Heart left ventricle (tissue), 16 donors: ENCODE data around the gene ELAVL1. TPM values are rescaled to one million over a fixed set of nuclear protein-coding genes. Genes with fewer than 3 reads are reported as not detected.
A peak's percentile ranks its signal among the peaks of the same experiment; 100 is the strongest.

Experiments
- ATAC-seq, 4 donors: fragments of 200-7000 bp; cut with Tn5 transposase; one replicate each; pipeline ENCODE4 v1.9.1; 2020 to 2022; ENCODE audit warnings: moderate library complexity in 4 of 4, mild to moderate bottlenecking in 3 of 4, moderate number of reproducible peaks in 1 of 4
- DNase-seq, 5 donors: peaks; one replicate each; pipeline ENCODE4 v3.0.0-alpha.2; 2020
- H3K27ac ChIP-seq, 12 donors: fragments of 200-600 bp; sonication (generic) in 4 of 12; one replicate each; pipeline versions ENCODE4 v1.5.0 to v1.8.0; 2016 to 2022; ENCODE audit warnings: mild to moderate bottlenecking in 2 of 12
- H3K27me3 ChIP-seq, 9 donors: fragments of 200-600 bp; sonication (generic) in 2 of 9; one replicate each; pipeline versions ENCODE4 v1.5.1 to v1.8.0; 2016 to 2022; ENCODE audit warnings: mild to moderate bottlenecking in 3 of 9
- H3K36me3 ChIP-seq, 9 donors: fragments of 200-600 bp; sonication (generic) in 2 of 9; one replicate each; pipeline versions ENCODE4 v1.5.0 to v1.8.0; 2018 to 2022; ENCODE audit warnings: mild to moderate bottlenecking in 2 of 9
- H3K4me1 ChIP-seq, 12 donors: fragments of 200-600 bp; sonication (generic) in 4 of 12; one replicate each; pipeline versions ENCODE4 v1.5.0 to v1.8.0; 2016 to 2022; ENCODE audit warnings: mild to moderate bottlenecking in 3 of 12
- H3K4me3 ChIP-seq, 12 donors: fragments of 200-600 bp; sonication (generic) in 4 of 12; one replicate each; pipeline versions ENCODE4 v1.5.0 to v1.8.0; 2017 to 2022; ENCODE audit warnings: mild to moderate bottlenecking in 9 of 12, moderate library complexity in 4 of 12
- H3K9me3 ChIP-seq, 12 donors: fragments of 200-600 bp; sonication (generic) in 4 of 12; one replicate each; pipeline versions ENCODE4 v1.5.0 to v1.8.0; 2016 to 2022; ENCODE audit warnings: mild to moderate bottlenecking in 1 of 12
- POLR2A ChIP-seq, 2 donors: fragments of 450-650 bp; IDR thresholded peaks; one replicate each; pipeline ENCODE4 v1.6.1; 2017; ENCODE audit warnings: antibody characterized with exemption in 2 of 2, mild to moderate bottlenecking in 2 of 2, moderate library complexity in 2 of 2
- WGBS, 4 donors: extraction: QIAGEN DNeasy Blood & Tissue Kit in 2 of 4; methylation state at CpG; one replicate each; pipeline versions ENCODE4 v1.1.5 to v1.1.7; 2013 to 2018; 5-methylcytosine and 5-hydroxymethylcytosine counted together
- intact Hi-C, 10 donors: fragments of 100-400 bp; cut with DNase I; formaldehyde crosslinking; loops; one replicate each; pipeline versions ENCODE4 v1.11.1 to v1.14.2; 2022
- polyA plus RNA-seq, 2 donors: library from polyadenylated mRNA; stranded (reverse); fragments of 200-250 nt; gene quantifications; one replicate each; pipeline ENCODE4 v1.2.3, GENCODE V29; 2013
- total RNA-seq, 9 donors: library from RNA; depleted of rRNA in 2 of 9; stranded (reverse); fragments of >200 nt in 2 of 9; fragmentation: NEBNext Ultra II Directional in 3 of 9; extraction: Animal tissue kit (Norgen Biotek cat#: 25700) in 3 of 9; gene quantifications; one replicate each; pipeline versions ENCODE4 v1.1.0 to v1.2.4, GENCODE V29; 2016 to 2023
- TF ChIP-seq, protein P1 (sequence below), 12 donors: fragments of 200-600 bp; sonication (generic) in 4 of 12; IDR thresholded peaks; one replicate each; pipeline versions ENCODE4 v1.5.0 to v1.8.0; 2018 to 2022; ENCODE audit warnings: antibody characterized with exemption in 12 of 12, mild to moderate bottlenecking in 5 of 12
- donor health status: ischemic (EF 13 %, LVEDD 7.1; RV severe dilation, severe dysfunction).
- donor health status: healthy with polysubstance abuse.
- donor health status: DM: no; HTN: yes; CAD: no.
- donor health status: DM: no; HTN: no; CAD: no.
- donor health status: ischemic (EF 25% LVEDD 6.9; RV normal size, moderate dysfunction).
- donor health status: ischemic (EF 25% LVEDD 5.7; RV mildly dilated, moderate dysfunction).
- donor health status: healthy.
- donor health status: DM: yes; HTN: yes; CAD: no.
- donor health status: ischemic (EF 35%, LVEDD 5.7; RV mildly dilated, moderate dysfunction).
- donor health status: nonischemic (EF 11% LVEDD 7.7; RV severe dilation, severe dysfunction).
- donor health status: DM: yes; HTN: yes; CAD: no.
- donor health status: PGD.
- donor health status: ischemic (EF 29% LVEDD 5.4; RV normal size, mild dysfunction).
- donor health status: nonischemic (EF 23%, LVEDD 6.1; RV moderate dilation, normal function).

The ELAVL1 gene
- total and polyA plus RNA-seq, 11 donors, result 9.8 to 62.0 (median 52.6) TPM

GRCh38 chr19:7942981-7943443 lies 62.4 kb downstream of the ELAVL1 start:
- Histone ChIP-seq H3K27me3 (no peaks in the 10 kb centered on the region), H3K4me3 (peak overlapping the region; percentile 52 to 100 (median 86)), H3K9me3 (no peaks in the 10 kb centered on the region), H3K36me3 (peaks cover 0 to 33% (median 29%) of the 10 kb centered on the region in 9 donors), H3K27ac (peak overlapping the region; percentile 83 to 99 (median 94)), H3K4me1 (peaks cover 0 to 25% (median 15%) of the 10 kb centered on the region in 12 donors)
- peak in 2 of 4 donors; percentile 1 to 39 for ATAC-seq
- TF ChIP-seq POLR2A (IDR thresholded peaks at IDR 0.05), result no peak
- TF ChIP-seq, protein P1, sequence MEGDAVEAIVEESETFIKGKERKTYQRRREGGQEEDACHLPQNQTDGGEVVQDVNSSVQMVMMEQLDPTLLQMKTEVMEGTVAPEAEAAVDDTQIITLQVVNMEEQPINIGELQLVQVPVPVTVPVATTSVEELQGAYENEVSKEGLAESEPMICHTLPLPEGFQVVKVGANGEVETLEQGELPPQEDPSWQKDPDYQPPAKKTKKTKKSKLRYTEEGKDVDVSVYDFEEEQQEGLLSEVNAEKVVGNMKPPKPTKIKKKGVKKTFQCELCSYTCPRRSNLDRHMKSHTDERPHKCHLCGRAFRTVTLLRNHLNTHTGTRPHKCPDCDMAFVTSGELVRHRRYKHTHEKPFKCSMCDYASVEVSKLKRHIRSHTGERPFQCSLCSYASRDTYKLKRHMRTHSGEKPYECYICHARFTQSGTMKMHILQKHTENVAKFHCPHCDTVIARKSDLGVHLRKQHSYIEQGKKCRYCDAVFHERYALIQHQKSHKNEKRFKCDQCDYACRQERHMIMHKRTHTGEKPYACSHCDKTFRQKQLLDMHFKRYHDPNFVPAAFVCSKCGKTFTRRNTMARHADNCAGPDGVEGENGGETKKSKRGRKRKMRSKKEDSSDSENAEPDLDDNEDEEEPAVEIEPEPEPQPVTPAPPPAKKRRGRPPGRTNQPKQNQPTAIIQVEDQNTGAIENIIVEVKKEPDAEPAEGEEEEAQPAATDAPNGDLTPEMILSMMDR (IDR thresholded peaks at IDR 0.05), result no peak
- WGBS, 4 donors, result 5 to 8% (median 5%) methylated on average over 33 of the region's 33 CpGs
- intact Hi-C loops, result loop anchor here in 9 of 10 donors (1.0 to 10.0 kb wide), 7 partner anchors 40 to 309 kb away; partner anchors contain the start of genes ELAVL1 (in 1 of the 9) and MAP2K7 (in 1 of the 9)
- DNase-seq, result no peak

DNA sequence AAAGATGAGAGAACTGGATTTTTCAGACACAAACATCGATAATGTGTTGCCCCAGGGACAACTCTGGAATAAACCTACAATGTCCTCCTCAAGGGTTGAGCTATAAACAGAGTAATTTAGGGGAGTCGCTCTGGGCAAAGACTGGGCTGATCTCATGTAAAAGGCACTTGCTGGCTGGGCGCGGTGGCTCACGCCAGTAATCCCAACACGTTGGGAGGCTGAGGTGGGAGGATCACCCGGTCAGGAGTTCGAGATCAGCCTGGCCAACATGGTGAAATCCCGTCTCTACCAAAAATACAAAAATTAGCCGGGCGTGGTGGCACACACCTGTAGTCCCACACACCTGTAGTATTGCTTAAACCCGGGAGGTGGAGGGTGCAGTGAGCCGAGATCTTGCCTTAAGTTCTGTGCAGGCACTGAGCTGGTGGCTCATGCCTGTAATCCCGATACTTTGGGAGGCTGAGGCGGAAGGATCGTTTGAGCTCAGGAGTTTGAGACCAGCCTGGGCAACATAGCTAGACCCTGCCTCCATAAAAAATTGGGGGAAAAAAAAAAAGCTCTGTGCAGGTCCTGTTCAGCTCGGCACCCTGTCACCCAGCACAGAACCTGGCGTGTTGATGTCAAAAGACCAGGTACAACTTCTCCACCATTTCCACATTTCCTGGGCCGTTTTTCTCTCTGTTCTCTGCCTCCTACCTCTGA lies 63.4 kb downstream of the ELAVL1 start:
- TF ChIP-seq, protein P1 (IDR thresholded peaks at IDR 0.05), result no peak
- TF ChIP-seq POLR2A (IDR thresholded peaks at IDR 0.05), result no peak
- Histone ChIP-seq H3K4me1 (peaks cover 0 to 25% (median 15%) of the 10 kb centered on the region in 12 donors), H3K9me3 (no peaks in the 10 kb centered on the region), H3K27ac (no peak overlapping the region), H3K36me3 (peaks cover 3 to 43% (median 39%) of the 10 kb centered on the region in 9 donors), H3K27me3 (no peaks in the 10 kb centered on the region), H3K4me3 (peak overlapping the region in 9 of 12 donors; percentile 67 to 100 (median 86))
- intact Hi-C loops, result loop anchor here in 9 of 10 donors (2.0 to 10.0 kb wide), 5 partner anchors 60 to 310 kb away; no protein-coding TSS in a partner anchor
- DNase-seq (peak in 2 of 5 donors; percentile 20 to 30), ATAC-seq (no peak)
- 86 to 93% (median 90%) methylated on average over 19 of the region's 19 CpGs for WGBS, 4 donors

DNA sequence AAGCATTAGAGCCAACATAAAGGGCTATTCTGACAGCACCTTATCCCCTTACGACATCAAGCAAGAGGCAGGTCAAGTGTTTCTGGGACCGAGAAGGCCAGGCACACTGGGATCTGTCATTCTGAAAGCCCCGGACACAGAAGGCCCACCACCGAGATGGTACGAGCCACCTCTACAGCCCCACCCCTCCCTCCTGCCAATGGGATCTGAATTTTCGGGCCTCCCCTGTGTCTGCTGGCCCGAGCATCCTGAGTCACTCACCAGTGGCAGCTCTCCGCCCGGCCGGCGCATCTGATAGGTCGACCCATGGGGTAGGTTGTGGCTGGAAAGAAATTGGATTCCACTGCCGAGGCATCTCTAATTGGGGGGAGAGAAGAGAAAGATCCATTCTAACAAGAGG lies 64.6 kb downstream of the ELAVL1 start:
- Histone ChIP-seq H3K27ac (no peak overlapping the region), H3K36me3 (peaks cover 3 to 55% (median 51%) of the 10 kb centered on the region in 9 donors), H3K4me3 (no peak overlapping the region), H3K4me1 (peaks cover 0 to 34% (median 15%) of the 10 kb centered on the region in 12 donors), H3K9me3 (no peaks in the 10 kb centered on the region), H3K27me3 (no peaks in the 10 kb centered on the region)
- no peak for TF ChIP-seq POLR2A (IDR thresholded peaks at IDR 0.05)
- intact Hi-C loops, result loop anchor here in 9 of 10 donors (5.0 to 10.0 kb wide), 4 partner anchors 61 to 311 kb away; no protein-coding TSS in a partner anchor
- ATAC-seq, result no peak
- WGBS, 4 donors, result 89 to 94% (median 92%) methylated on average over 13 of the region's 13 CpGs
- peak in 2 of 5 donors; percentile 17 to 55 for DNase-seq

GRCh38 chr19:7934766-7935165 lies 70.7 kb downstream of the ELAVL1 start:
- peak in 1 of 5 donors; percentile 17 for DNase-seq
- Histone ChIP-seq H3K4me1 (peaks cover 0 to 10% (median under 1%) of the 10 kb centered on the region in 12 donors), H3K4me3 (no peak overlapping the region), H3K36me3 (peaks cover 19 to 100% (median 97%) of the 10 kb centered on the region in 9 donors), H3K9me3 (no peaks in the 10 kb centered on the region), H3K27ac (no peak overlapping the region), H3K27me3 (no peaks in the 10 kb centered on the region)
- ATAC-seq, result no peak
- no peak for TF ChIP-seq POLR2A (IDR thresholded peaks at IDR 0.05)
- TF ChIP-seq, protein P1 (IDR thresholded peaks at IDR 0.05), result no peak
- intact Hi-C loops, result no loop called here
- WGBS, 4 donors, result 90 to 92% (median 92%) methylated on average over 21 of the region's 21 CpGs
